HCT116 (cell line): ENCODE measurements around the gene PCDH15. TPM values are rescaled to one million over a fixed set of nuclear protein-coding genes. Genes with fewer than 3 reads are reported as not detected.

Source experiments
- ATAC-seq: fragments of 200-7000 bp; cut with Tn5 transposase; 2 replicates; pipeline ENCODE4 v1.9.1; 2020; ENCODE audit warnings: mild to moderate bottlenecking, moderate library complexity
- BruUV-seq: library from RNA; stranded (reverse); fragments of 400-500 nt; replicated peaks from 2 replicates; lab custom pipeline; 2021; lab: Mats Ljungman, UMichigan
- CTCF ChIA-PET: fragments of 300-600 bp; sonication (Branson Sonifier 250); formaldehyde crosslinking; loops from one replicate; lab custom pipeline; 2021; ENCODE audit warnings: antibody characterized with exemption; lab: Charles Lee
- POLR2A ChIA-PET: fragments of 300-600, 350-600 bp; sonication (Branson Sonifier 250); formaldehyde crosslinking; loops from one replicate; lab custom pipeline; 2021; ENCODE audit warnings: antibody characterized with exemption; lab: Charles Lee
- RAD21 ChIA-PET, 2 experiments: fragments of 300-600 bp; sonication (Branson Sonifier 250); formaldehyde crosslinking; loops; one replicate each; lab custom pipeline; 2023; ENCODE audit warnings: low total read pairs in 2 of 2; ENCODE audit not compliant: uncharacterized antibody in 2 of 2, unreplicated experiment in 2 of 2, low non-redundant PET in 1 of 2; lab: Charles Lee
- DNase-seq: peaks from one replicate; pipeline ENCODE4 v3.0.0-alpha.2; 2010; ENCODE audit warnings: low read depth, low spot score
- H2AFZ ChIP-seq: fragments of 200-600 bp; shearing (Covaris generic), sonication (generic); 2 replicates; pipeline ENCODE4 v1.6.1; 2017; ENCODE audit warnings: low read depth, mixed run types, mixed read lengths, antibody characterized with exemption, low read length; ENCODE audit not compliant: poor library complexity, severe bottlenecking
- H3K27ac ChIP-seq: 2 replicates; pipeline ENCODE4 v1.5.1; 2012; ENCODE audit warnings: low read depth, low read length
- H3K27me3 ChIP-seq: fragments of 200-600 bp; sonication (generic); 2 replicates; pipeline ENCODE4 v1.6.1; 2016; ENCODE audit warnings: mixed run types, low read length, mixed read lengths; ENCODE audit not compliant: insufficient read depth
- H3K36me3 ChIP-seq, 2 experiments: fragments of 200-500 bp in 1 of 2; fragments of 200-600 bp in 1 of 2; sonication (Bioruptor generic) in 1 of 2; sonication (generic) in 1 of 2; 2 replicates each; pipeline versions ENCODE4 v1.5.1 to v1.6.1; 2014 to 2016; ENCODE audit warnings: low read length in 2 of 2, inconsistent platforms in 1 of 2, mixed read lengths in 1 of 2, mixed run types in 1 of 2; ENCODE audit not compliant: insufficient read depth in 2 of 2, control insufficient read depth in 1 of 2
- H3K4me1 ChIP-seq, 2 experiments: fragments of 200-600 bp in 1 of 2; sonication (generic) in 1 of 2; 2 replicates each; pipeline versions ENCODE4 v1.5.1 to v1.6.1; 2012 to 2017; ENCODE audit warnings: low read length in 2 of 2, inconsistent platforms in 1 of 2, mild to moderate bottlenecking in 1 of 2, mixed read lengths in 1 of 2, mixed run types in 1 of 2, moderate library complexity in 1 of 2; ENCODE audit not compliant: insufficient read depth in 2 of 2, control insufficient read depth in 1 of 2
- H3K4me2 ChIP-seq: fragments of 200-600 bp; sonication (generic); 2 replicates; pipeline ENCODE4 v1.6.1; 2017; ENCODE audit warnings: mixed run types, low read length, mixed read lengths
- H3K4me3 ChIP-seq, 2 experiments: fragments of 200-600 bp in 1 of 2; sonication (generic) in 1 of 2; replicated peaks in 1 of 2; 2 replicates each; pipeline ENCODE4 v1.5.1; 2011 to 2016; ENCODE audit warnings: low read length in 2 of 2, control low read depth in 1 of 2, low read depth in 1 of 2, mild to moderate bottlenecking in 1 of 2, mixed read lengths in 1 of 2, mixed run types in 1 of 2
- H3K79me2 ChIP-seq: fragments of 200-600 bp; sonication (generic); 2 replicates; pipeline ENCODE4 v1.6.1; 2017; ENCODE audit warnings: mild to moderate bottlenecking, mixed run types, low read length, moderate library complexity, mixed read lengths; ENCODE audit not compliant: insufficient read depth
- H3K9ac ChIP-seq: fragments of 200-600 bp; sonication (generic); 2 replicates; pipeline ENCODE4 v1.6.1; 2016; ENCODE audit warnings: low read length, mixed read lengths
- H3K9me2 ChIP-seq: fragments of 200-600 bp; sonication (generic), shearing (Covaris generic); 2 replicates; pipeline ENCODE4 v1.6.1; 2017; ENCODE audit warnings: mixed run types, mild to moderate bottlenecking, moderate library complexity; ENCODE audit not compliant: insufficient read depth
- H3K9me3 ChIP-seq, 2 experiments: fragments of 200-500 bp in 1 of 2; fragments of 200-600 bp in 1 of 2; sonication (Bioruptor generic) in 1 of 2; sonication (generic) in 1 of 2; 2 replicates each; pipeline ENCODE4 v1.6.1; 2014 to 2017; ENCODE audit warnings: low read length in 2 of 2, mixed read lengths in 2 of 2, inconsistent platforms in 1 of 2, low read depth in 1 of 2, mild to moderate bottlenecking in 1 of 2, mixed run types in 1 of 2, moderate library complexity in 1 of 2; ENCODE audit not compliant: control insufficient read depth in 1 of 2, insufficient read depth in 1 of 2
- H4K20me1 ChIP-seq: fragments of 200-600 bp; sonication (generic), shearing (Covaris generic); 2 replicates; pipeline ENCODE4 v1.6.1; 2017; ENCODE audit warnings: mixed run types, mild to moderate bottlenecking, moderate library complexity; ENCODE audit not compliant: insufficient read depth
- ATF3 ChIP-seq: IDR thresholded peaks from 2 replicates; pipeline ENCODE4 v1.6.1; 2012
- CBX3 ChIP-seq: IDR thresholded peaks from 2 replicates; pipeline ENCODE4 v1.6.1; 2012; ENCODE audit warnings: low read depth
- CEBPB ChIP-seq: IDR thresholded peaks from 2 replicates; pipeline ENCODE4 v1.6.1; 2012; ENCODE audit warnings: low read depth
- CTCF ChIP-seq, 3 experiments: fragments of 200-600 bp in 1 of 3; sonication (generic) in 1 of 3; IDR thresholded peaks in 2 of 3; conservative IDR thresholded peaks in 1 of 3; 2 replicates each; pipeline ENCODE4 v1.5.1; 2012 to 2017; ENCODE audit warnings: low read depth in 2 of 3, low read length in 2 of 3, antibody characterized with exemption in 1 of 3, borderline replicate concordance in 1 of 3, control low read depth in 1 of 3, mild to moderate bottlenecking in 1 of 3, mixed read lengths in 1 of 3, mixed run types in 1 of 3, moderate library complexity in 1 of 3; ENCODE audit not compliant: insufficient read depth in 1 of 3
- EGR1 ChIP-seq: IDR thresholded peaks from 2 replicates; pipeline ENCODE4 v1.6.1; 2012; ENCODE audit warnings: low read depth
- ELF1 ChIP-seq: IDR thresholded peaks from 2 replicates; pipeline ENCODE4 v1.6.1; 2012; ENCODE audit warnings: low read depth, borderline replicate concordance
- EZH2 ChIP-seq: fragments of 200-600 bp; sonication (generic); IDR thresholded peaks from 2 replicates; pipeline ENCODE4 v1.6.1; 2017; ENCODE audit warnings: antibody characterized with exemption, mixed run types
- FOSL1 ChIP-seq: IDR thresholded peaks from 2 replicates; pipeline ENCODE4 v1.6.1; 2012; ENCODE audit warnings: low read depth
- JUND ChIP-seq: IDR thresholded peaks from 2 replicates; pipeline ENCODE4 v1.6.1; 2012
- MAX ChIP-seq: IDR thresholded peaks from 2 replicates; pipeline ENCODE4 v1.6.1; 2012
- POLR2A ChIP-seq: IDR thresholded peaks from 2 replicates; pipeline ENCODE4 v1.7.0; 2011; ENCODE audit warnings: borderline replicate concordance; ENCODE audit not compliant: insufficient read depth, insufficient read length; ENCODE audit errors: extremely low read depth
- REST ChIP-seq: IDR thresholded peaks from 2 replicates; pipeline ENCODE4 v1.6.1; 2012; ENCODE audit warnings: low read depth
- SIN3A ChIP-seq: IDR thresholded peaks from 2 replicates; pipeline ENCODE4 v1.6.1; 2012; ENCODE audit warnings: low read depth
- SP1 ChIP-seq: IDR thresholded peaks from 2 replicates; pipeline ENCODE4 v1.6.1; 2012; ENCODE audit warnings: low read depth
- TCF7L2 ChIP-seq: IDR thresholded peaks from 2 replicates; pipeline ENCODE4 v1.7.0; 2011; ENCODE audit warnings: borderline replicate concordance, inconsistent platforms; ENCODE audit not compliant: insufficient read depth, insufficient read length; ENCODE audit errors: extremely low read depth
- YY1 ChIP-seq: IDR thresholded peaks from 2 replicates; pipeline ENCODE4 v1.6.1; 2011; ENCODE audit warnings: low read length, low read depth, moderate library complexity, mild to moderate bottlenecking; ENCODE audit not compliant: insufficient replicate concordance; ENCODE audit errors: extremely low read depth
- ZFX ChIP-seq: fragments of 450-650 bp; IDR thresholded peaks from 2 replicates; pipeline ENCODE4 v1.6.1; 2017
- ZNF274 ChIP-seq: fragments of 200-500 bp; sonication (Bioruptor generic); IDR thresholded peaks from 2 replicates; pipeline ENCODE4 v1.6.1; 2014; ENCODE audit warnings: mild to moderate bottlenecking, low read depth, low read length, inconsistent platforms
- intact Hi-C: fragments of 100-400 bp; cut with micrococcal nuclease; formaldehyde crosslinking; loops from 2 replicates; pipeline ENCODE4 v1.10.0; 2022
- total RNA-seq: library from RNA; stranded (reverse); gene quantifications from one replicate; pipeline ENCODE4 v1.2.1, GENCODE V29; 2021; ENCODE audit not compliant: unreplicated experiment

Gene PCDH15
- total RNA-seq, 1 experiment from 2014 or later = not detected

GRCh38 chr10:53909791-53910190 is 891.2 kb downstream of the PCDH15 start:
- no TSS peak for BruUV-seq
- no peak overlapping the region for H3K4me2 ChIP-seq
- ATAC-seq = no peak

More at GRCh38 chr10:53909791-53910190, 891.2 kb downstream of the PCDH15 start:
- intact Hi-C loops = no loop called here
- Histone ChIP-seq H3K4me1 (no peaks in the 10 kb centered on the region), H2AFZ (no peak overlapping the region), H3K27ac (no peak overlapping the region), H3K9me3 (peaks cover 0 to 12% of the 10 kb centered on the region in 2 experiments; a peak in 2 of 4 replicates), H3K9ac (no peak overlapping the region), H3K79me2 (no peaks in the 10 kb centered on the region), H4K20me1 (no peaks in the 10 kb centered on the region), H3K4me3 (no peak overlapping the region), H3K36me3 (no peaks in the 10 kb centered on the region), H3K27me3 (no peaks in the 10 kb centered on the region)
- ChIA-PET POLR2A (no interaction called here), CTCF (no interaction called here)
- no peak for DNase-seq
- TF ChIP-seq ZNF274 (no peak), ZFX (no peak), CEBPB (no peak), ELF1 (no peak), EZH2 (no peak), TCF7L2 (no peak), REST (no peak), JUND (no peak), CBX3 (no peak), CTCF (IDR thresholded peaks at IDR 0.05 in 2 of 3, conservative IDR thresholded peaks at IDR 0.05 in 1 of 3; ENCODE audit: borderline replicate concordance in 1 of 3, insufficient read depth in 1 of 3, low read depth in 2 of 3, low read length in 2 of 3) (no peak), ATF3 (no peak), SIN3A (no peak), EGR1 (no peak), SP1 (no peak), YY1 (no peak), FOSL1 (no peak), MAX (no peak), POLR2A (no peak)
- TF ChIP-seq, all 23 proteins: peak for 0
- RAD21 ChIA-PET = no interaction called here
- no peaks in the 10 kb centered on the region for H3K9me2 ChIP-seq
